NCI-H526 (cell line): ENCODE results near the gene SPATA2L.
"Not testable (repeated sequence)": the region's sequence is repeated elsewhere in the genome, so short reads cannot be mapped to it uniquely, and the experiment has no call there.

Experiments
- DNase-seq, 2 experiments: peaks; one replicate each; lab custom pipeline; 2025; lab: John Stamatoyannopoulos, UW

SPATA2L gene

GRCh38 chr16:89706518-89707260 is 5.2 kb upstream of the SPATA2L start:
- DNase-seq, result no peak

DNA sequence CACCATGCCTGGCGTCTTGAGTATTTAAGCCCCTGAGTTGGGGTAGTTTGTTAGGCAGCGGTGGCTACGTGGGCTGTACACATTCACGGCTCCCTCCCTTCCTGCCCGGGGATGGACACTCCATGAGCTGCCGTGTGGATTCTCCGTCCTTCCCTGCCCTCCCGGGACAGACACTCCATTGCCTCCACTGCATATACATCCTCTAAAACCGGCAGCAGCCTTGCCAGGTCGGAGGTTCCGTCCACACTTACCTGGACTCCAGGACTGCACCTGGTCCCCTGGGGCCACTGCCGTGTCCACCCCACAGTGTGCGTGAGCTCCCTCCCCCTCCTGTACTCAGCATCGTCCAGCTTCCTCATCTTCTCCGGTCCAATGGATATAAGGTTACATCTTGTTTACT is 3.5 kb upstream of the SPATA2L start:
- no peak for DNase-seq

GRCh38 chr16:89704281-89704680 is 2.8 kb upstream of the SPATA2L start:
- no peak for DNase-seq

GRCh38 chr16:89700649-89701424 is 668 bp downstream of the SPATA2L start:
- peak in 1 of 2 experiments; percentile 72 for DNase-seq

DNA sequence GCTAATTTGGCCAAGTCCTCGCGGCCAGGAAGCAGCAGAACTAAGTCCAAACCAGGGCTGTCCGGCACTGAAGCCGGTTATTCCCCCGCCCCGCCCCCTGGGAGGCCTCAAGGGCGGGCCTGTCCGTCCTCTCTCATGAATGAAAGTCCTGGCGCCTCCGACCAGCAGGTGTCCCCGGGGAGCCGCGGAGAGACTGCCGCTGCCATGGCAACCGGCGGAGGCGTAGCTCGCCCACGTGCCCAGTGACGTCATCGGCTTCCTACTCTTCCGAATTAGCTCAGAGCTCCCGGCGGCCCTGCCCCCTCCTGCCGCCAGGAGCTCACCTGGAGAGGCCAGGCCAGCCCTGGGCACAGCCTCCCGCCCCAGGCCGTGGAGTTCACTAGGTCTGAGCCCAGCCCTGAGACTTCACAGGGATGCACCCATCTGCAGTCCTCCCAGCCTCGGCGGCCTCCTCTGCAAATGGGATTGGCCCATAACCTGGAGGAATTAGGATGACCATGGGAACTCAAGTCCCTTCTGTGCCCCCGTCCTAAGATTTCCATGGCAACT is 1.3 kb downstream of the SPATA2L start:
- peak; percentile 90 to 98 for DNase-seq

- DNase-seq, result not testable (repeated sequence)
These were observed 1.8 kb downstream of the SPATA2L start for GRCh38 chr16:89699629-89700099.

DNA sequence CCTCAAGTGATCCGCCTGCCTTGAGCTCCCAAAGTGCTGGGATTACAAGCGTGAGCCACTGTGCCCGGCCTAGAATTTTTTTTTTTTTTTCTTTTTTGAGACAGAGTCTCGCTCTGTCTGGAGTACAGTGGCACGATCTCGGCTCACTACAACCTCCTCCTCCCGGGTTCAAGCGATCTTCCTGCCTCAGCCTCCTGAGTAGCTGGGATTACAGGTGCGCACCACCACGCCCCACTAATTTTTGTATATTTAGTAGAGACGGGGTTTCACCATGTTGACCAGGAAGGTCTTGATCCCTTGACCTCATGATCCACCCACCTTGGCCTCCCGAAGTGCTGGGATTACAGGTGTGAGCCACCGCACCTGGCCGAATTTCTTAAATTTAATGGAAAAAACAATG is 2.8 kb downstream of the SPATA2L start:
- DNase-seq, result not testable (repeated sequence)

DNA sequence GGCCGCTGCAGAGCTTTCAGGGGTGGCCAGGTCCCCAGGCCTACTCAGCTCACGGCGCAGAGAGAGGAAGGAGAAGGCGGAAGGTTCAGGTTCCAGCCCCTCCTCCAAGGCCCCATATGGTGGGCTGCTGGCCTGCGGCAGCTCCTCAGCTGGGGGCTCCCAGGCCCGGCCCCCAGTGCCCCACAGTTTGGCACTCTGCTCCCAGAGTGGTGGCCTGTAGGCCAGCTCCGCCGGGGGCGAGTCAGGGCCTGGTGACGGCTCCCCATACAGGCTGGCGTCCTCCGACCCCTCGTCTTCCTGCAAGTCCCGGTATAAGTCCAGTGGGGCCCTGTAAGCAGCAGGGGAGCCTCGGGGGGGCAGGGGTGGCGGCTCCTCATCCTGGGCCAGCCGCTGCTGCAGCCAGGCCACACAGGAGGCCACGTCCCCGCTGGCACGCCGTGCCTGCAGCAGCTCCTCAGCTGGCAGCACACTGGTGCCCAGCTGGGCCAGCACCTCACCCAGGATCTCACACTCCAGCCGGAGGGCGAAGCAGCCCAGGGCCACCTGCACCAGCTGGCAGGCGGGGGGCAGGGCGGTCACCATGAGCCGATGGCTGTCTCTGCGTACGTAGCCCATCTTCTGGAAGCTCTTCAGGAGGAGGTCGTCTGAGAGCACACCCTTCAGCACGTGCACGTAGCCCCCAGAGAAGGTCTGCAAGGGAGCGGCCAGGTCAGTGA is 3.7 kb downstream of the SPATA2L start:
- no peak for DNase-seq

DNA sequence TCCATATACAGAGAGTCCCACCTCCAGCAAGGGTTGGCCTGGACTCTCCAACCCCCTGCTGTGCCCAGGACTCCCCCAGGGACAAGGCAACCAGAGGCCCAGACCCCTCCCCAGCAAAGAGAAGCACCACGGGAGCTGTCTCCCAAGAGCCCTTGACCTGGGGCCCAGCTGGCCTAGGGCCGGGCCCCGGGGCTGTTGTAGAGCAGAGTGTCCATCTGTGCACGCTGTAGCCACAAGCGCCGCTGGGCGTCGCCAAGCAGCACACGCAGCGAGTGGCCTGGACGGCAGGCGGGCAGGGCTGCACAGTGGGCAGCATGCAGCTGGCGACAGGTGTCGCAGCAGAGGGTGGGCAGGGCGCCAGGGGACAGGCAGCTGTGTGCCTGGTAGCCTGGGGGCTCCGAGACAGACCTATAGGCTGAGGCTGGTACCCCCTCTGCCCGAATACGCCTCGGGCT is 4.3 kb downstream of the SPATA2L start:
- DNase-seq, result no peak

GRCh38 chr16:89696670-89697128 is 4.8 kb downstream of the SPATA2L start:
- no peak for DNase-seq

- DNase-seq, result no peak
These were observed 5.4 kb downstream of the SPATA2L start for GRCh38 chr16:89695875-89696669.

DNA sequence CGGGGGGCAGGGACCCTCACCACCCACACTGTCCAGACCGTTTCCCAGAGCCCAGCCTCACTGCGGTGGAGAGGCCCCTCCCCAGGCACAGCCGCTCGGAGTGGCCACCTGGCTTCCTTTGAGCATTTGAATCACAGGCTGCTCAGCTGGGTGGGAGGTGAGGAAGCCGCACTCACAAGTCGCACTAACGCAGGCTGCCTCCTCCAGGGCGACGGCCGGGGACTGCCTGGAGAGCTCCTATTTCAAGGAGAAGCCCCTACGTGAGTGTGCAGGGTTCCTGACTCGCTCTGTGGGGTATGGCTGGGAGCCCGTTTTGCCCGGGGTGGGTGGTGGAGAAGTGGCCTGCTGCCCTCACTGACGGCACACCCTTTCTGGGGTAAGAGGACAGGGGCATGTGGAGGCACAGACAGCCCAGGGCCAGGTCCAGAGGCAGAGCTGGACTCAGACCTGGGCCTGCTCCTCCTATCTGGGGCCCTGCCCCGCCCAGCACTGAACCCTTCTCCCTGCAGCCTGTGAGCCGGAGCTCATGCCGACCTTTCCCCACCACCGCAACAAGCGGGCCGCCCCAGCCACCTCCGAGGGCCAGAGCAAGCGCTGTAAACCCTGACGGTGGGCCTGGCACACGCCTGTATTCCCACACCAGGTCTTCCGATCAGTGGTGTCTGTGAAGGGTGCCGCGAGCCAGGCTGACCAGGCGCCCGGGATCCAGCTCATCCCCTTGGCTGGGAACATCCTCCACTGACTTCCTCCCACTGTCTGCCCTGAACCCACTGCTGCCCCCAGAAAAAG is 6.2 kb downstream of the SPATA2L start:
- DNase-seq, result no peak

- not testable (repeated sequence) for DNase-seq
These were observed 6.8 kb downstream of the SPATA2L start for GRCh38 chr16:89694784-89695085.

GRCh38 chr16:89693931-89694783 is 7.3 kb downstream of the SPATA2L start:
- DNase-seq, result no peak

- no peak for DNase-seq
These were observed 8.2 kb downstream of the SPATA2L start for GRCh38 chr16:89693289-89693731.

GRCh38 chr16:89691986-89692569 is 9.4 kb downstream of the SPATA2L start:
- no peak for DNase-seq

DNA sequence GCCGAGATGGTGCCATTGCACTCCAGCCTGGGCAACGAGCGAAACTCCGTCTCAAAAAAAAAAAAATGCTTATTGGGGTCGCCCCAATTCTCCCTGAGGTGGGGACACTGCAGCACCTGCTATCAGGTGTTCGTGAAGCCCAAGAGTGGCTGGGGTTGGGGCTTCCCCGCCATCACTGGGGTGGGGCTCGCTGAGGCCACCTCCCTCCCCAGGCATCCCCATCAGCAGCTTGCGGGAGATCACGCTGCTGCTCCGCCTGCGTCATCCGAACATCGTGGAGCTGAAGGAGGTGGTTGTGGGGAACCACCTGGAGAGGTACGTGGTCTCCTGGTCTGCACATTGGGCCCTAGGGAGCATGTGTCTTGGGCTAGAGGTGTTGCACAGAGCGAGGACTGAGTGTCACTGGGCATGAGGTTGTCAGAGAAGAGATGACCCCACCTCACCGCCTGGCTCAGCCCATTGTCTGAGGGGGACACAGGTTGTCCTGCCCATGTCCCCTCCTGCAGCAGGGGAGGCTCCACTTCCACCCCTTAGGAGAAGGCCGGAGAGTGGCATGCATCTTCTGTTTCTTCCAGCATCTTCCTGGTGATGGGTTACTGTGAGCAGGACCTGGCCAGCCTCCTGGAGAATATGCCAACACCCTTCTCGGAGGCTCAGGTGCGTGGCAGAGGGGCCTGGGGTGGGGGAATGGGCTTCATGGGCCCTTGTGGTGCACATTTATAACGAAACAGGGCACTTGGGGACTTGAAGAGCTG is 10.1 kb downstream of the SPATA2L start:
- no peak for DNase-seq

DNA sequence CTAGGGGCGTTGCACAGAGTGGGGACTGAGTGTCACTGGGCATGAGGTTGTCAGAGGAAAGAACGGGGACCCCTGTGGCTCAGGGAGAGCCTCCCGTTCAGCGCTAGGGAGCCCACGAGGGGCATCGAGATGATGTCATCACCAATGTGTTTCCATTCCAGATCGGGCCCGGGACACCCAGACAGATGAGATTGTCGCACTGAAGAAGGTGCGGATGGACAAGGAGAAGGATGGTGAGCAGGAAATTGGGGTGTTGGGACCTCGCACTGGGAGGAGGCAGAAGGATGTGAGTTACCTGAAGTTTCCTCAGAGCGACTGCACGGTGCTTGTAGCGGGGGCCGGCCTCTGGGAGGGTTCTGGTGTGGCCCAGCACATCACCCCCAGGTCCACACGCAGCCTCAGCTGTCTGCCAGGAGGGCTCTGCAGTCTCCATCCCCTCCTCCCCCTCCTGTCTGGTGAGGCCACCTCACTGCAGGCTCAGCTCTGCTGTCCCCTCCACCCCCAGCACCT is 11.1 kb downstream of the SPATA2L start:
- no peak for DNase-seq
